NCI-H2029 (cell line): ENCODE measurements around the gene FUT6.
"Not testable (repeated sequence)": the region's sequence is repeated elsewhere in the genome, so short reads cannot be mapped to it uniquely, and the experiment has no call there.

ENCODE experiments used
- DNase-seq: peaks from one replicate; lab custom pipeline; 2025; lab: John Stamatoyannopoulos, UW

FUT6 gene

GRCh38 chr19:5857203-5858081 lies 17.9 kb upstream of the FUT6 start:
- no peak for DNase-seq

- DNase-seq, result not testable (repeated sequence)
These were observed 15.6 kb upstream of the FUT6 start for GRCh38 chr19:5855151-5855550.

GRCh38 chr19:5854121-5854520 lies 14.6 kb upstream of the FUT6 start:
- not testable (repeated sequence) for DNase-seq

GRCh38 chr19:5851302-5851701 lies 11.8 kb upstream of the FUT6 start, which contains the start of gene FUT3:
Gene FUT3 (minus strand): TSS chr19:5851449.
- peak; percentile 71 for DNase-seq

GRCh38 chr19:5850743-5851293 lies 11.3 kb upstream of the FUT6 start:
- DNase-seq, result peak; percentile 71

GRCh38 chr19:5850189-5850588 lies 10.7 kb upstream of the FUT6 start:
- DNase-seq, result no peak

- not testable (repeated sequence) for DNase-seq
These were observed 9.1 kb upstream of the FUT6 start for GRCh38 chr19:5848621-5849020.

GRCh38 chr19:5847846-5848245 lies 8.3 kb upstream of the FUT6 start:
- DNase-seq, result not testable (repeated sequence)

GRCh38 chr19:5844456-5845433 lies 5.2 kb upstream of the FUT6 start:
- DNase-seq, result no peak

GRCh38 chr19:5843295-5843927 lies 3.9 kb upstream of the FUT6 start:
- DNase-seq, result no peak

- DNase-seq, result not testable (repeated sequence)
These were observed 2.2 kb upstream of the FUT6 start for GRCh38 chr19:5841735-5842111.

- no peak for DNase-seq
These were observed 993 bp downstream of the FUT6 start for GRCh38 chr19:5838353-5839064.

GRCh38 chr19:5837761-5838352 lies 1.6 kb downstream of the FUT6 start:
- no peak for DNase-seq

- no peak for DNase-seq
These were observed 6.8 kb downstream of the FUT6 start for GRCh38 chr19:5832527-5833216.

GRCh38 chr19:5832061-5832460 lies 7.4 kb downstream of the FUT6 start:
- DNase-seq, result no peak

GRCh38 chr19:5831159-5831558 lies 8.3 kb downstream of the FUT6 start:
- DNase-seq, result no peak

GRCh38 chr19:5829567-5830310 lies 9.8 kb downstream of the FUT6 start:
- DNase-seq, result no peak

GRCh38 chr19:5828661-5829566 lies 10.6 kb downstream of the FUT6 start:
- peak; percentile 67 for DNase-seq
